Neural cell (in vitro differentiated cells): ENCODE measurements around the gene VRK1.

Experiments used
- POLR2AphosphoS5 ChIP-seq: IDR thresholded peaks from 2 replicates; pipeline ENCODE4 v1.6.1; 2012
- TAF1 ChIP-seq: IDR thresholded peaks from 2 replicates; pipeline ENCODE4 v1.6.1; 2012; ENCODE audit warnings: low read depth
- TF ChIP-seq, protein P1 (sequence below): IDR thresholded peaks from 2 replicates; pipeline ENCODE4 v1.6.1; 2012; ENCODE audit warnings: borderline replicate concordance

DNA sequence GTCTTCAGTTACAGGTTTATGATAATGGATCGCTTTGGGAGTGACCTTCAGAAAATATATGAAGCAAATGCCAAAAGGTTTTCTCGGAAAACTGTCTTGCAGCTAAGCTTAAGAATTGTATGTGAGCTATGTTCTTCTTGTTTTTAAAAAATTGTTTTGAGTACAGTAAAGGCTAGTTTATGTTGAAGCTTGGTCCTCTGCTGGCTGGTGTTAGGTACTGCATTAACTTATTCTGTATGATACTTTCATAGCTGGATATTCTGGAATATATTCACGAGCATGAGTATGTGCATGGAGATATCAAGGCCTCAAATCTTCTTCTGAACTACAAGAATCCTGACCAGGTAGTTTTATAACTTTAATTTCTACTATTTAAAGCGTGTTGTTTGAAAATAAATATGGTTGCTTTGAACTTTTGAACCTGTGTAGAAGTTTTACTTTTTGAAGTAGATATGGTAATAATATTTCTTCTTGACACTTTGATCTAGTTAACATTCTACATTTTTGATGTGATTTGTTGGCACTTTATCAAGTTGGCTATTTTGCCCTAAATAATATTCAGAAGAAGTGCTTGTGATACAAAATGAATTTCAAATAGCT, 55.7 kb downstream of the VRK1 start:
- TF ChIP-seq TAF1 (no peak), POLR2AphosphoS5 (no peak)
- TF ChIP-seq, protein P1, sequence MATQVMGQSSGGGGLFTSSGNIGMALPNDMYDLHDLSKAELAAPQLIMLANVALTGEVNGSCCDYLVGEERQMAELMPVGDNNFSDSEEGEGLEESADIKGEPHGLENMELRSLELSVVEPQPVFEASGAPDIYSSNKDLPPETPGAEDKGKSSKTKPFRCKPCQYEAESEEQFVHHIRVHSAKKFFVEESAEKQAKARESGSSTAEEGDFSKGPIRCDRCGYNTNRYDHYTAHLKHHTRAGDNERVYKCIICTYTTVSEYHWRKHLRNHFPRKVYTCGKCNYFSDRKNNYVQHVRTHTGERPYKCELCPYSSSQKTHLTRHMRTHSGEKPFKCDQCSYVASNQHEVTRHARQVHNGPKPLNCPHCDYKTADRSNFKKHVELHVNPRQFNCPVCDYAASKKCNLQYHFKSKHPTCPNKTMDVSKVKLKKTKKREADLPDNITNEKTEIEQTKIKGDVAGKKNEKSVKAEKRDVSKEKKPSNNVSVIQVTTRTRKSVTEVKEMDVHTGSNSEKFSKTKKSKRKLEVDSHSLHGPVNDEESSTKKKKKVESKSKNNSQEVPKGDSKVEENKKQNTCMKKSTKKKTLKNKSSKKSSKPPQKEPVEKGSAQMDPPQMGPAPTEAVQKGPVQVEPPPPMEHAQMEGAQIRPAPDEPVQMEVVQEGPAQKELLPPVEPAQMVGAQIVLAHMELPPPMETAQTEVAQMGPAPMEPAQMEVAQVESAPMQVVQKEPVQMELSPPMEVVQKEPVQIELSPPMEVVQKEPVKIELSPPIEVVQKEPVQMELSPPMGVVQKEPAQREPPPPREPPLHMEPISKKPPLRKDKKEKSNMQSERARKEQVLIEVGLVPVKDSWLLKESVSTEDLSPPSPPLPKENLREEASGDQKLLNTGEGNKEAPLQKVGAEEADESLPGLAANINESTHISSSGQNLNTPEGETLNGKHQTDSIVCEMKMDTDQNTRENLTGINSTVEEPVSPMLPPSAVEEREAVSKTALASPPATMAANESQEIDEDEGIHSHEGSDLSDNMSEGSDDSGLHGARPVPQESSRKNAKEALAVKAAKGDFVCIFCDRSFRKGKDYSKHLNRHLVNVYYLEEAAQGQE = no peak
